ENCODE measurements around the gene NOVA1. TPM values are rescaled to one million over a fixed set of nuclear protein-coding genes. Genes with fewer than 3 reads are reported as not detected.

The NOVA1 gene
- total RNA-seq, 1 experiment from 2014 or later, result not detected

DNA sequence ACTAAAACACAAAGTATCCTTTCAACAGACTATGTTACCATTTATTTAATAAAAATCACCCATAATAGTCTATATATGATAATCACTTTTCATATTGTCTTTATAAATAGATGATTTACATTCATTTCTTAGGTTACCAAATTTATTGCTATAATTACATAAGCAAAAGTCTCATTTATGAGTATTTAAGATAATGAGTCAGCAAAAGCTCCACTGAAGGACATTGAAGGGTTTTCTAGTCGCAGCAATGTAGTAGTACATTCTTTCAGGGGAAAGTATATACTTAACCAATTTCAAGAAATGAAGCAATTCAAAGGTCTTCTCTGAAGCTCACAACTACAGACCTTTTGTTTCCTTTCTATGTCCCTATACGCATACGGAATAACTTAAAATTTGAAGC, 110.9 kb downstream of the NOVA1 start:
- Histone ChIP-seq H4K20me1 (ENCODE audit: insufficient read depth) (no peaks in the 10 kb centered on the region), H3K4me1 (ENCODE audit: control insufficient read depth in 1 of 2, insufficient read depth in 2 of 2, low read length in 2 of 2) (no peaks in the 10 kb centered on the region), H3K9me3 (ENCODE audit: control insufficient read depth in 1 of 2, insufficient read depth in 1 of 2, low read depth in 1 of 2, low read length in 2 of 2) (peaks cover under 1 to 12% of the 10 kb centered on the region in 2 experiments; a peak in 2 of 4 replicates), H2AFZ (ENCODE audit: low read depth, low read length, poor library complexity, severe bottlenecking) (no peak overlapping the region), H3K4me2 (ENCODE audit: low read length) (no peak overlapping the region), H3K4me3 (replicated peaks in 1 of 2; ENCODE audit: low read depth in 1 of 2, low read length in 2 of 2) (no peak overlapping the region), H3K27ac (ENCODE audit: low read depth, low read length) (no peak overlapping the region), H3K36me3 (ENCODE audit: control insufficient read depth in 1 of 2, insufficient read depth in 2 of 2, low read length in 2 of 2) (no peaks in the 10 kb centered on the region), H3K79me2 (ENCODE audit: insufficient read depth, low read length) (no peaks in the 10 kb centered on the region), H3K27me3 (ENCODE audit: insufficient read depth, low read length) (no peaks in the 10 kb centered on the region), H3K9ac (ENCODE audit: low read length) (no peak overlapping the region), H3K9me2 (ENCODE audit: insufficient read depth) (no peaks in the 10 kb centered on the region)
- BruUV-seq (replicated peaks), result no TSS peak
- ChIA-PET POLR2A (no interaction called here), RAD21 (ENCODE audit: low non-redundant PET in 1 of 2, low total read pairs in 2 of 2, uncharacterized antibody in 2 of 2, unreplicated experiment in 2 of 2) (no interaction called here), CTCF (no interaction called here)
- DNase-seq (ENCODE audit: low read depth, low spot score) (no peak), ATAC-seq (no peak)
- intact Hi-C loops (cut with micrococcal nuclease), result no loop called here
- TF ChIP-seq YY1 (IDR thresholded peaks at IDR 0.05; ENCODE audit: extremely low read depth, insufficient replicate concordance, low read depth, low read length) (no peak), ZFX (IDR thresholded peaks at IDR 0.05) (no peak), EGR1 (IDR thresholded peaks at IDR 0.05; ENCODE audit: low read depth) (no peak), CBX3 (IDR thresholded peaks at IDR 0.05; ENCODE audit: low read depth) (no peak), SIN3A (IDR thresholded peaks at IDR 0.05; ENCODE audit: low read depth) (no peak), CEBPB (IDR thresholded peaks at IDR 0.05; ENCODE audit: low read depth) (no peak), SRF (IDR thresholded peaks at IDR 0.05; ENCODE audit: low read depth) (no peak), RAD21 (IDR thresholded peaks at IDR 0.05; ENCODE audit: low read depth) (no peak), ZNF274 (IDR thresholded peaks at IDR 0.05; ENCODE audit: low read depth, low read length) (no peak), CTCF (IDR thresholded peaks at IDR 0.05 in 2 of 3, conservative IDR thresholded peaks at IDR 0.05 in 1 of 3; ENCODE audit: borderline replicate concordance in 1 of 3, insufficient read depth in 1 of 3, low read depth in 2 of 3, low read length in 2 of 3) (no peak), ELF1 (IDR thresholded peaks at IDR 0.05; ENCODE audit: borderline replicate concordance, low read depth) (no peak), FOSL1 (IDR thresholded peaks at IDR 0.05; ENCODE audit: low read depth) (no peak), EZH2phosphoT487 (IDR thresholded peaks at IDR 0.05; ENCODE audit: borderline replicate concordance) (no peak), TCF7L2 (IDR thresholded peaks at IDR 0.05; ENCODE audit: borderline replicate concordance, extremely low read depth, insufficient read depth, insufficient read length) (no peak), EZH2 (IDR thresholded peaks at IDR 0.05) (no peak), JUND (IDR thresholded peaks at IDR 0.05) (no peak)
- TF ChIP-seq, protein P1, sequence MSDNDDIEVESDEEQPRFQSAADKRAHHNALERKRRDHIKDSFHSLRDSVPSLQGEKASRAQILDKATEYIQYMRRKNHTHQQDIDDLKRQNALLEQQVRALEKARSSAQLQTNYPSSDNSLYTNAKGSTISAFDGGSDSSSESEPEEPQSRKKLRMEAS (IDR thresholded peaks at IDR 0.05), result no peak
- TF ChIP-seq, protein P2, sequence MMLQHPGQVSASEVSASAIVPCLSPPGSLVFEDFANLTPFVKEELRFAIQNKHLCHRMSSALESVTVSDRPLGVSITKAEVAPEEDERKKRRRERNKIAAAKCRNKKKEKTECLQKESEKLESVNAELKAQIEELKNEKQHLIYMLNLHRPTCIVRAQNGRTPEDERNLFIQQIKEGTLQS (IDR thresholded peaks at IDR 0.05), result no peak
- TF ChIP-seq, protein P3, sequence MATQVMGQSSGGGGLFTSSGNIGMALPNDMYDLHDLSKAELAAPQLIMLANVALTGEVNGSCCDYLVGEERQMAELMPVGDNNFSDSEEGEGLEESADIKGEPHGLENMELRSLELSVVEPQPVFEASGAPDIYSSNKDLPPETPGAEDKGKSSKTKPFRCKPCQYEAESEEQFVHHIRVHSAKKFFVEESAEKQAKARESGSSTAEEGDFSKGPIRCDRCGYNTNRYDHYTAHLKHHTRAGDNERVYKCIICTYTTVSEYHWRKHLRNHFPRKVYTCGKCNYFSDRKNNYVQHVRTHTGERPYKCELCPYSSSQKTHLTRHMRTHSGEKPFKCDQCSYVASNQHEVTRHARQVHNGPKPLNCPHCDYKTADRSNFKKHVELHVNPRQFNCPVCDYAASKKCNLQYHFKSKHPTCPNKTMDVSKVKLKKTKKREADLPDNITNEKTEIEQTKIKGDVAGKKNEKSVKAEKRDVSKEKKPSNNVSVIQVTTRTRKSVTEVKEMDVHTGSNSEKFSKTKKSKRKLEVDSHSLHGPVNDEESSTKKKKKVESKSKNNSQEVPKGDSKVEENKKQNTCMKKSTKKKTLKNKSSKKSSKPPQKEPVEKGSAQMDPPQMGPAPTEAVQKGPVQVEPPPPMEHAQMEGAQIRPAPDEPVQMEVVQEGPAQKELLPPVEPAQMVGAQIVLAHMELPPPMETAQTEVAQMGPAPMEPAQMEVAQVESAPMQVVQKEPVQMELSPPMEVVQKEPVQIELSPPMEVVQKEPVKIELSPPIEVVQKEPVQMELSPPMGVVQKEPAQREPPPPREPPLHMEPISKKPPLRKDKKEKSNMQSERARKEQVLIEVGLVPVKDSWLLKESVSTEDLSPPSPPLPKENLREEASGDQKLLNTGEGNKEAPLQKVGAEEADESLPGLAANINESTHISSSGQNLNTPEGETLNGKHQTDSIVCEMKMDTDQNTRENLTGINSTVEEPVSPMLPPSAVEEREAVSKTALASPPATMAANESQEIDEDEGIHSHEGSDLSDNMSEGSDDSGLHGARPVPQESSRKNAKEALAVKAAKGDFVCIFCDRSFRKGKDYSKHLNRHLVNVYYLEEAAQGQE (IDR thresholded peaks at IDR 0.05; ENCODE audit: low read depth), result no peak
- TF ChIP-seq, protein P4, sequence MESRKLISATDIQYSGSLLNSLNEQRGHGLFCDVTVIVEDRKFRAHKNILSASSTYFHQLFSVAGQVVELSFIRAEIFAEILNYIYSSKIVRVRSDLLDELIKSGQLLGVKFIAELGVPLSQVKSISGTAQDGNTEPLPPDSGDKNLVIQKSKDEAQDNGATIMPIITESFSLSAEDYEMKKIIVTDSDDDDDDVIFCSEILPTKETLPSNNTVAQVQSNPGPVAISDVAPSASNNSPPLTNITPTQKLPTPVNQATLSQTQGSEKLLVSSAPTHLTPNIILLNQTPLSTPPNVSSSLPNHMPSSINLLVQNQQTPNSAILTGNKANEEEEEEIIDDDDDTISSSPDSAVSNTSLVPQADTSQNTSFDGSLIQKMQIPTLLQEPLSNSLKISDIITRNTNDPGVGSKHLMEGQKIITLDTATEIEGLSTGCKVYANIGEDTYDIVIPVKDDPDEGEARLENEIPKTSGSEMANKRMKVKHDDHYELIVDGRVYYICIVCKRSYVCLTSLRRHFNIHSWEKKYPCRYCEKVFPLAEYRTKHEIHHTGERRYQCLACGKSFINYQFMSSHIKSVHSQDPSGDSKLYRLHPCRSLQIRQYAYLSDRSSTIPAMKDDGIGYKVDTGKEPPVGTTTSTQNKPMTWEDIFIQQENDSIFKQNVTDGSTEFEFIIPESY (IDR thresholded peaks at IDR 0.05; ENCODE audit: extremely low read depth, insufficient replicate concordance, low read length), result no peak

All from HCT116 (cell line).